ENCODE measurements around the gene ARPC4.

ARPC4 gene

GRCh38 chr3:9825451-9826040 is 32.7 kb downstream of the ARPC4 start:
- TF ChIP-seq REST (IDR thresholded peaks at IDR 0.05; ENCODE audit: insufficient replicate concordance, low read depth) (no peak), SPI1 (IDR thresholded peaks at IDR 0.05; ENCODE audit: borderline replicate concordance, low read depth) (no peak), POLR2AphosphoS5 (IDR thresholded peaks at IDR 0.05; ENCODE audit: low read depth) (no peak), CTCF (IDR thresholded peaks at IDR 0.05; ENCODE audit: insufficient read depth, low read length) (no peak), GABPA (IDR thresholded peaks at IDR 0.05; ENCODE audit: low read depth) (no peak)

GRCh38 chr3:9826815-9827573 is 34.1 kb downstream of the ARPC4 start:
- DNase-seq (ENCODE audit: low read depth in 1 of 2, low spot score in 1 of 2) = peak in 1 of 2 experiments; percentile 63
- TF ChIP-seq SPI1 (IDR thresholded peaks at IDR 0.05; ENCODE audit: borderline replicate concordance, low read depth) (no peak), GABPA (IDR thresholded peaks at IDR 0.05; ENCODE audit: low read depth) (no peak), CTCF (IDR thresholded peaks at IDR 0.05; ENCODE audit: insufficient read depth, low read length) (peak; percentile 3), POLR2AphosphoS5 (IDR thresholded peaks at IDR 0.05; ENCODE audit: low read depth) (0 out of 2 replicates have a peak, but pooled peaks have one; percentile 30)
- Histone ChIP-seq H3K27me3 (ENCODE audit: insufficient read depth, poor library complexity, severe bottlenecking) (no peaks in the 10 kb centered on the region), H3K27ac (replicated peaks) (no peak overlapping the region), H3K4me3 (replicated peaks; ENCODE audit: insufficient read depth, low read length) (no peak overlapping the region)

More at GRCh38 chr3:9825451-9826040, 32.7 kb downstream of the ARPC4 start:
- DNase-seq (ENCODE audit: low read depth in 1 of 2, low spot score in 1 of 2) = no peak
- Histone ChIP-seq H3K27ac (replicated peaks) (no peak overlapping the region), H3K27me3 (ENCODE audit: insufficient read depth, poor library complexity, severe bottlenecking) (no peaks in the 10 kb centered on the region), H3K4me3 (replicated peaks; ENCODE audit: insufficient read depth, low read length) (no peak overlapping the region)

- Histone ChIP-seq H3K27ac (replicated peaks) (no peak overlapping the region), H3K27me3 (ENCODE audit: insufficient read depth, poor library complexity, severe bottlenecking) (no peaks in the 10 kb centered on the region), H3K4me3 (replicated peaks; ENCODE audit: insufficient read depth, low read length) (no peak overlapping the region)
- no peak for DNase-seq (ENCODE audit: low read depth in 1 of 2, low spot score in 1 of 2)
- no peak for TF ChIP-seq POLR2AphosphoS5 (IDR thresholded peaks at IDR 0.05; ENCODE audit: low read depth)
- TF ChIP-seq CTCF (IDR thresholded peaks at IDR 0.05; ENCODE audit: insufficient read depth, low read length) = no peak
- TF ChIP-seq SPI1 (IDR thresholded peaks at IDR 0.05; ENCODE audit: borderline replicate concordance, low read depth) = no peak
- TF ChIP-seq REST (IDR thresholded peaks at IDR 0.05; ENCODE audit: insufficient replicate concordance, low read depth) = no peak
- no peak for TF ChIP-seq GABPA (IDR thresholded peaks at IDR 0.05; ENCODE audit: low read depth)
These were observed 36.2 kb downstream of the ARPC4 start for GRCh38 chr3:9828801-9829755.

All from HL-60 (cell line).